ENCODE results near the gene C1GALT1C1L. TPM values are rescaled to one million over a fixed set of nuclear protein-coding genes. Genes with fewer than 3 reads are reported as not detected.

C1GALT1C1L gene
- total and polyA plus RNA-seq, 2 of the 13 experiments (the other 11 are each of a cell fraction or from before 2014, with no cell fraction given): 1.3 to 2.4 TPM

- TF ChIP-seq THYN1 (CRISPR knock-in tag; IDR thresholded peaks at IDR 0.05; ENCODE audit: borderline replicate concordance, low read depth): no peak
- TF ChIP-seq ZNF501 (CRISPR knock-in tag; IDR thresholded peaks at IDR 0.05): no peak
- TF ChIP-seq HOXA9 (CRISPR knock-in tag; IDR thresholded peaks at IDR 0.05; ENCODE audit: borderline replicate concordance): no peak
- TF ChIP-seq ZNF10 (CRISPR knock-in tag; IDR thresholded peaks at IDR 0.05; ENCODE audit: borderline replicate concordance, low read depth): no peak
- no peak for TF ChIP-seq PAX8 (CRISPR knock-in tag; IDR thresholded peaks at IDR 0.05; ENCODE audit: borderline replicate concordance)
- TF ChIP-seq SKIL (CRISPR knock-in tag; IDR thresholded peaks at IDR 0.05; ENCODE audit: borderline replicate concordance): peak; percentile 47; the same call in 1 of the 2 replicates
- no peak for TF ChIP-seq PLRG1 (conservative IDR thresholded peaks at IDR 0.05)
- TF ChIP-seq BORCS8-MEF2B (CRISPR knock-in tag; IDR thresholded peaks at IDR 0.05): no peak
- TF ChIP-seq NR3C1 (CRISPR knock-in tag; IDR thresholded peaks at IDR 0.05): no peak
- no peak for TF ChIP-seq ZSCAN25 (CRISPR knock-in tag; IDR thresholded peaks at IDR 0.05)
- TF ChIP-seq NFIB (CRISPR knock-in tag; IDR thresholded peaks at IDR 0.05; ENCODE audit: borderline replicate concordance): no peak
- TF ChIP-seq ZBTB3 (CRISPR knock-in tag; IDR thresholded peaks at IDR 0.05; ENCODE audit: borderline replicate concordance, low read depth): no peak
- no peak for TF ChIP-seq STAT6 (CRISPR knock-in tag; IDR thresholded peaks at IDR 0.05; ENCODE audit: borderline replicate concordance)
- peak; percentile 74; the same call in 1 of the 2 replicates for TF ChIP-seq PITX1 (CRISPR knock-in tag; IDR thresholded peaks at IDR 0.05)
- no peak for TF ChIP-seq PCBP2 (optimal IDR thresholded peaks at IDR 0.05; ENCODE audit: low read depth, low read length, poor library complexity, severe bottlenecking)
- no peak for TF ChIP-seq ZNF335 (CRISPR knock-in tag; IDR thresholded peaks at IDR 0.05)
- peak; percentile 80; the same call in 1 of the 2 replicates for TF ChIP-seq RERE (CRISPR knock-in tag; IDR thresholded peaks at IDR 0.05; ENCODE audit: low read depth)
- TF ChIP-seq ZNF589 (CRISPR knock-in tag; conservative IDR thresholded peaks at IDR 0.05): no peak
- TF ChIP-seq HNRNPUL1 (IDR thresholded peaks at IDR 0.05; ENCODE audit: low read depth, low read length): no peak
- TF ChIP-seq ZKSCAN1 (IDR thresholded peaks at IDR 0.05; ENCODE audit: low read length): no peak
Observed at GRCh38 chr2:43634604-43635306, 41.5 kb downstream of the C1GALT1C1L start (continued).
